Measurements from ENCODE around the gene ST3GAL4.

Gene ST3GAL4

GRCh38 chr11:126430581-126431335, 75.3 kb downstream of the ST3GAL4 start:
- DNase-seq, result no peak

- DNase-seq, result no peak
These were observed 76.0 kb downstream of the ST3GAL4 start for GRCh38 chr11:126431401-126432064.

- DNase-seq, result no peak
These were observed 76.6 kb downstream of the ST3GAL4 start for GRCh38 chr11:126432065-126432461.

GRCh38 chr11:126432525-126432924, 77.0 kb downstream of the ST3GAL4 start:
- DNase-seq, result no peak

- no peak for DNase-seq
These were observed 77.9 kb downstream of the ST3GAL4 start for GRCh38 chr11:126433244-126433846.

GRCh38 chr11:126433989-126434949, 78.8 kb downstream of the ST3GAL4 start:
- no peak for DNase-seq

GRCh38 chr11:126434950-126435335, 79.5 kb downstream of the ST3GAL4 start:
- DNase-seq, result no peak

GRCh38 chr11:126436209-126436755, 80.8 kb downstream of the ST3GAL4 start:
- no peak for DNase-seq

GRCh38 chr11:126437731-126438130, 82.2 kb downstream of the ST3GAL4 start:
- DNase-seq, result no peak

GRCh38 chr11:126438272-126438671, 82.8 kb downstream of the ST3GAL4 start:
- no peak for DNase-seq

- DNase-seq, result no peak
These were observed 83.2 kb downstream of the ST3GAL4 start for GRCh38 chr11:126438691-126439090.

GRCh38 chr11:126440276-126440675, 84.8 kb downstream of the ST3GAL4 start:
- DNase-seq, result no peak

GRCh38 chr11:126440792-126441514, 85.5 kb downstream of the ST3GAL4 start:
- peak; percentile 20 to 70 for DNase-seq

GRCh38 chr11:126443120-126443519, 87.6 kb downstream of the ST3GAL4 start:
- no peak for DNase-seq

- DNase-seq, result no peak
These were observed 88.6 kb downstream of the ST3GAL4 start for GRCh38 chr11:126444072-126444471.

GRCh38 chr11:126446581-126446980, 91.1 kb downstream of the ST3GAL4 start:
- no peak for DNase-seq

- DNase-seq, result no peak
These were observed 94.7 kb downstream of the ST3GAL4 start for GRCh38 chr11:126450198-126450597.

GRCh38 chr11:126450806-126451205, 95.3 kb downstream of the ST3GAL4 start:
- no peak for DNase-seq

GRCh38 chr11:126451211-126451802, 95.8 kb downstream of the ST3GAL4 start:
- DNase-seq, result no peak

- DNase-seq, result no peak
These were observed 97.0 kb downstream of the ST3GAL4 start for GRCh38 chr11:126452241-126453101.

Data from NCI-H1930 (cell line).